Measurements from ENCODE around the gene ACOX2.

The ACOX2 gene

GRCh38 chr3:58508437-58508836, 28.6 kb downstream of the ACOX2 start:
- no peak for DNase-seq (ENCODE audit: low spot score)

- DNase-seq (ENCODE audit: low spot score) = no peak
Measured at GRCh38 chr3:58507356-58508078, 29.5 kb downstream of the ACOX2 start.

- no peak for DNase-seq (ENCODE audit: low spot score)
Measured at GRCh38 chr3:58502872-58503271, 34.1 kb downstream of the ACOX2 start.

GRCh38 chr3:58497097-58497496, 39.9 kb downstream of the ACOX2 start:
- DNase-seq (ENCODE audit: low spot score) = no peak

- no peak for DNase-seq (ENCODE audit: low spot score)
Measured at GRCh38 chr3:58496206-58496857, 40.7 kb downstream of the ACOX2 start.

GRCh38 chr3:58495101-58495500, 41.9 kb downstream of the ACOX2 start:
- DNase-seq (ENCODE audit: low spot score) = no peak

- DNase-seq (ENCODE audit: low spot score) = peak; percentile 28
Measured at GRCh38 chr3:58494107-58494506, 42.9 kb downstream of the ACOX2 start.

GRCh38 chr3:58492494-58492905, 44.5 kb downstream of the ACOX2 start:
- no peak for DNase-seq (ENCODE audit: low spot score)

GRCh38 chr3:58491506-58492402, 45.2 kb downstream of the ACOX2 start, which contains the start of gene KCTD6:
KCTD6 (plus strand) TSS chr3:58492096; CDS start chr3:58498756, 6,660 bp downstream.
- DNase-seq (ENCODE audit: low spot score) = peak; percentile 88

GRCh38 chr3:58490860-58491501, 46.0 kb downstream of the ACOX2 start:
- DNase-seq (ENCODE audit: low spot score) = no peak

GRCh38 chr3:58488967-58489366, 48.0 kb downstream of the ACOX2 start:
- no peak for DNase-seq (ENCODE audit: low spot score)

GRCh38 chr3:58487140-58487886, 49.7 kb downstream of the ACOX2 start:
- no peak for DNase-seq (ENCODE audit: low spot score)

GRCh38 chr3:58485801-58486435, 51.1 kb downstream of the ACOX2 start:
- no peak for DNase-seq (ENCODE audit: low spot score)

GRCh38 chr3:58484722-58485069, 52.3 kb downstream of the ACOX2 start:
- DNase-seq (ENCODE audit: low spot score) = no peak

GRCh38 chr3:58484045-58484721, 52.8 kb downstream of the ACOX2 start:
- DNase-seq (ENCODE audit: low spot score) = no peak

GRCh38 chr3:58482917-58483636, 53.9 kb downstream of the ACOX2 start:
- DNase-seq (ENCODE audit: low spot score) = no peak

GRCh38 chr3:58480309-58480708, 56.7 kb downstream of the ACOX2 start:
- DNase-seq (ENCODE audit: low spot score) = no peak

GRCh38 chr3:58478781-58479180, 58.2 kb downstream of the ACOX2 start:
- DNase-seq (ENCODE audit: low spot score) = no peak

GRCh38 chr3:58474967-58475578, 61.9 kb downstream of the ACOX2 start:
- no peak for DNase-seq (ENCODE audit: low spot score)

Data from SK-N-DZ (cell line).